GM19467 (cell line): ENCODE measurements around the gene RNF186.
"Not testable (repeated sequence)": the region's sequence is repeated elsewhere in the genome, so short reads cannot be mapped to it uniquely, and the experiment has no call there.

ENCODE experiments used
- ATAC-seq: cut with Tn5 transposase; IDR thresholded peaks from one replicate; pipeline ENCODE4 v1.9.1; 2021; ENCODE audit warnings: mild to moderate bottlenecking, moderate library complexity; ENCODE audit not compliant: unreplicated experiment

The RNF186 gene, protein sequence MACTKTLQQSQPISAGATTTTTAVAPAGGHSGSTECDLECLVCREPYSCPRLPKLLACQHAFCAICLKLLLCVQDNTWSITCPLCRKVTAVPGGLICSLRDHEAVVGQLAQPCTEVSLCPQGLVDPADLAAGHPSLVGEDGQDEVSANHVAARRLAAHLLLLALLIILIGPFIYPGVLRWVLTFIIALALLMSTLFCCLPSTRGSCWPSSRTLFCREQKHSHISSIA

DNA sequence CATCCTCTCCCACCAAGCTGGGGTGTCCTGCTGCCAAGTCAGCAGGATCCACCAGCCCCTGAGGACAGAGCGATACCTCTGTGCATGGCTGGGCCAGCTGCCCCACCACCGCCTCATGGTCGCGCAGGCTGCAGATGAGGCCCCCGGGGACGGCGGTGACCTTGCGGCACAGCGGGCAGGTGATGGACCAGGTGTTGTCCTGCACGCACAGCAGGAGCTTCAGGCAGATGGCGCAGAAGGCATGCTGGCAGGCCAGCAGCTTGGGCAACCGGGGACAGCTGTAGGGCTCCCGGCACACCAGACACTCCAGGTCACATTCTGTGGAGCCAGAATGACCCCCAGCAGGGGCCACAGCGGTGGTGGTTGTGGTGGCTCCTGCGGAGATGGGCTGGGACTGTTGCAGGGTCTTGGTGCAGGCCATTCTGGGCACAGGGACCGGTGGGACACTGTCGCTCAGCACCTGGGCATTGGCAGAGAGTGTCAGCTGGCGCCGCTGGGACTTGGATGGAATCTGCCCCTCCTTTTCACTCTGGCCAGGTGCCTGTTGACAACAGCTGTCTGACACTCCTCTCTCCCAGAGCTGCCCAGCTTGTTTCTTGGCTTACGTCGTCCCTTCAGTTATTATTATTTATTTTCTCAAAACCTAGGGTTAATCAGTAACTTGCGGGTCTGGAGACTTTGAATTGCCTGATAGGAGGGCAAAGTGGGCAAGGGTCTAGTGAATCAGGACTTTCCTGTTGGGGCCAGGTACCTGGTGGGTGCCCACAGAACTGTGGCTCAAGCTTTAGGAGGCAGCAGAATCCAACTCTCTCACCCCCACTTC, at the start of gene RNF186:
Gene RNF186 (minus strand): TSS at position 603 of the 823 bp plus-strand sequence. CDS start 182 bp downstream, at position 421.
- ATAC-seq, result no peak

DNA sequence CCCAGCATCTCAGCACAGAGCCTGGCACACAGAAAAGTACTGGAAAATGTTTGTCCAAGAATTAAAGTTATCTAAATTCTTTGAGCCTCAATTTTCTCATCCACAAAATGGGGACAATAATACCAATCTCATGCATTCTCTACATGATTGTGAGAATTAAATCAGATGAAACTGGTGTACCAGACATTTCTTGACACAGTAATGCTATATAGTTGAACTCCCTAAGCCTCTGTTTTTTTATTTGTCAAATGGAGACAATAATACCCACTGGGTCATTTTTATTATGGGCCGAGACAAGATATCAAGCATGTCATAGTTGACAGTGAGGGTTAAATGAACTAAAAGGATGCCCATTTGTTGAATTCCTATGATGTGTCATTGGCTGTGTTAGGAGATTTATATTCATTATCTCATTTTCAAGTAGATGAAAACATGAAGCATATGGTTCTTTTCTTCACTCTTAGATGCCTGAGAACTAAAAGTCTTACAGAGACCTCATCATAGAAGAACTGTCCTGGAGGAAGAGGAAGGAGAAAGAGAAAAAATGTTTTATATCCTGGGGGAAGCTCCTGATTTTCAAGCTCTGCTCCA, 49.6 kb upstream of the RNF186 start:
- no peak for ATAC-seq

DNA sequence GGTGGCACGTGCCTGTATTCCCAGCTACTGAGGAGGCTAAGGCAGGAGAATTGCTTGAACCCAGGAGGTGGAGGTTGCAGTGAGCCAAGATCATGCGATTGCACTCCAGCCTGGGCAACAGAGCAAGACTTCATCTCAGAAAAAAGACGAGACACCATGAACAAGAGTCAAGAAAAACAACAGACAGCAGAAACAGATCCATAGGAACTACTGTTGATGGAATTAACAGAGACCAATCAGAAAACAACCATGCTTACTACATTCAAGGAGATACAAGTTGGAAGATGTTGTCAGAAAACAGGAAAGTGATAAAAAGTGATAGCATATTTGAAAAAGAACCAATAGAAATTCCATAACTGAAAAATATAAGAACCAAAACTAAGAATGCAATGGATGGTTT, 47.9 kb upstream of the RNF186 start:
- no peak for ATAC-seq

DNA sequence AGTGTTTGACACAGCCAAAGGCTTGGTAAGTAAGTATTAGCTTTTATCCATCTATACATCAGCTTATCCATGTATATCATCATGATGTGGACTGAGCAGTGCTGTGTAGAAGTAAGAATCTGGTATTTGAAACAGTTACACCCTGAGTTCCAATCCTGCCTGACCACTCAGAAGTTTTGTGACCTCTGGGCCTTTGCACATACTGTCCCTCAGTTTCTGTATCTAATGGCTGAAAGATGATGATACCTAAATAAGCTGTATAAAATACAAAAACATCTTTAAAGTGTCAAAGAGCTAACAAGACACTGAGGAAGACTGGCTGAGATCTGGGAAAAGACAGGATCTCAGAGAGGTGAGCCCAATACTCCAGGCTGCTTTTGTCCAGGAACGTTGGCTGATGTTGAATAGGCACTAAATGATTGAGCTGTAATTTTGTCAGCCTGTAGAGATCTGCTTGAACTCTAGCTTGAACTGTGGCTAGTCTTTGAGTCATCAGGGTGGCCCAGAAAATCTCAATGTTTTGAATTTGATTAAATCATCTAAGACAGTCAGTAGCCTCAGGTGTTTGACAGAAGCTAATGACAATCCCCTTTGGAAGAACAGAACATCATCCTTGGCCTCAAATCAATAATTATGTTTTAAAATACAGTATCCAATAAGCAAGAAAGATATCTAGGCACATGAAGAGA, 46.9 kb upstream of the RNF186 start:
- no peak for ATAC-seq

DNA sequence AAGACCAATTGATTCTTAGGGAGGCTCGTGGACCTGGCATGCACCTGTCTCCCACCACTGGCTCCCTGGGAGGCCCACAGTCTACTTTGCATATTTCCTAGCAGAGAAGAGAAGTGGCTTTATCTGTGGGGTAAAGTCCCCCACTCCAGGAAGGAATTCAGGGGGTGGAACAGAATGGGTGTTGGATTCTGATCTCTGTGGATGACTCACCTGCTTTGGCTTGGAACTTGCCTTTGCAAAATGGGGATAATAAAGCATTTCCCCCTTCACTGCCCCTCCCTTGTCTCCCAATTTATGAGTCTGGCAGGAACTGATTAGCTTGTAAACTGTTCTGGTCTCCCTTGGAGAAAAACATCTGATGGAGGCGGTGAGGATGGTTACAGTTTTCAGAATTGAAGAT, 46.0 kb upstream of the RNF186 start:
- no peak for ATAC-seq

DNA sequence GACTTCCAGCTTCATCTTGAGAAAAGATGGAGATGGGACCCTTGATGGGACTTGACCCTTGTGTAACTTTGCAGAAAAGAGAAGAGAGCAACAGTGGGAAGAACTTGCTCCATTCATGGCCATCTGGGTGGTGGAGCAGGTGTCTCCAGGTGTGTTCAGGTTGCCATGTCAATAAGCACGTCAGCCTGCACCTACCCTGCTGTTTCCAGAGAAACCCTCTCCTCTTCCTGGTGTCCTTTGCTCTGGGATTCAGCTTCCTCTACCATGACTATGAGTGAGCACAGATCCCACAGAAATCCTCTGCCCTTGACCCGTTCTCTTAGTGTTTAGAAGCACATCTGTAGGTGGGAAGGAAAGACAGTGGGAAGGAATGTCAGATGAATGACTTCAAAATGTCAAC, 45.3 kb upstream of the RNF186 start:
- no peak for ATAC-seq

DNA sequence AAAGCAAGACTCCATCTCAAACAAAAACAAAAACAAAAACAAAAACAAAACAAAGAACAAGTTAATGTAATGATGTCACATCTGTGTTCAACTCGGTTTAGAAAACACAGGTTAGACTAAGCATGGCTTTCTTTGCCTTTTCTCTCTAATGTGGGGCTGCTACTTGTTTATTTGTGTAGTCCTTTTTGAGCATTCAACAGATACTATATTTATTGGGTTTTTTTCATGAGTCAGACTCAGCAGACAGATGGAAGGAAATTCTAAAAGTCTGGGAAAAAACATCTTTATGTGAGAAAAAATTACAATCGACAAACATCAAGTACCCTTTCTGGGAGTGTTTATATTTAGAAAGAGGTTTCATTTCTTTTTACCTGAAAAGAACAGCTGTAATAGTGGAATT, 44.8 kb upstream of the RNF186 start:
- no peak for ATAC-seq

DNA sequence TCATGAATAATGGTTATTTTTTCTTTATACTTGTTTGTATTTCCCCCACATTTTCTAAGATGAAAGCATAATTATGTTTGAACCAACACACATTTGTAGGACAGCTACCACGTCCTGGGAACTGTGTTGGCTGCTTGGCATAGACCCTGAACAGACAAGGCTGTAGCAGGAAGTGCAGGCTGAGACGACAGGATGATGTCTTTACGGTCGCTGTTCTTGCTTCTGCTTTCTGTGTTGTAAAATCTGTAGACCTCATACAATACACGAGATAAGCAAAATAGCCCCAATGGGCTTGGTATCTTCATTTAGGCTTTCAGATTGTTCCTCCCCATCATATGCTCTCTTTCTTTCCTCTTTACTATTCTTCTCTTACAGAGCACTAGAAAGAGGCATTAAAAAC, 43.8 kb upstream of the RNF186 start:
- ATAC-seq, result no peak

DNA sequence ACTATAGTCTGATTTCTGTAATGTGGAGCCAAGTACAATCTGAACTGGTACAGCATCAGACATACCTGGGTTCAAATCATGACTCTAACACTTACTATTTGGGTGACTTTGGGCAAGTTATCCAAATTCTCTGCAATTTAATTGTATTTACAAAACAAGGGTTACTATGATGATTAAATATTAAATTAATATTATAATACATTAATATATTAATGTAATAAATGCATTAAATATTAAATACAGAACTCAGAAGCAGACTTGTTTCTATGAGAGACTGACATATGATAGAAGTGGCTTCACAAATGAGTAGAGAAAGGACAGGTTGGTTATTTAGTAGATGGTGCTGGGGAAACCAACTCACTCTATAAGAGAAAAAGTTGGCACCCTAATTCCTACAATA, 39.8 kb upstream of the RNF186 start:
- no peak for ATAC-seq

DNA sequence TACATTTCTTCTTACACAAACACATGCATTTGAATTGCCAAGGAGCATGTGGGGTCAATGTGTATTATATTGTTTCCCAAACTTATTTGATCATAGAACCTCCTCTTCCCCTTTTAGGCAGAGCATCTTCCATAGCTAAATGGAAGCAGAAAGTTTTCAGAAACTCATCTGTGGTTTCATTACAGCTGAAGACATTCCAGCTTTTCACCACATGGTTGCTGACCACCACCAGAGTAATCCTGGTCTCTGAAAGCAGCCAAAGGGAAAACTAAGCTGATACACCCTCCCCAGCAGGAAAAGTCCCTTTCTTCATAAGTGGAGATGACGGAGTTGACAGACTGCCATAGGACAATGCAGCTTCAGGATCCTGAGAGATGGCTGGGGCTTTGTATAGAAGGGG, 37.0 kb upstream of the RNF186 start:
- ATAC-seq, result no peak

DNA sequence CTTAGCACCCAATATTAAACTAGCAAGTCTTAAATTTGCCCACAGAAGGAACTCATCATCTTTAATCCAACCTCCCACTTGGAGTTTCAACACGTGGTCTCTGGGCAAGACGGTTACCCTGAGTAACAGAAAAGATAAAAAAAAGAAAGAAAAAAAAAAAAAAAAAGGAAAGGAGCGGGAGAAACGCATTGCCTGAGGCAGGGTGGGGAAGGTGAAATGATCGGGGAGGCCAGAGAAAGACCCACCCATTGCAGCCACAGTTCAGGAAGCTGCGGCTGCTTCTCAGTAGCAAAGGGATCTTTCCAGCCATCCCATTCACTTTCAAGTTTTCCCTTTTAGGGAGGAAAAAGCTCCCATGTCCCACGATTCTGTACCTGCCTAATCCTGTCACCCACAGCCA, 35.1 kb upstream of the RNF186 start:
- no peak for ATAC-seq

DNA sequence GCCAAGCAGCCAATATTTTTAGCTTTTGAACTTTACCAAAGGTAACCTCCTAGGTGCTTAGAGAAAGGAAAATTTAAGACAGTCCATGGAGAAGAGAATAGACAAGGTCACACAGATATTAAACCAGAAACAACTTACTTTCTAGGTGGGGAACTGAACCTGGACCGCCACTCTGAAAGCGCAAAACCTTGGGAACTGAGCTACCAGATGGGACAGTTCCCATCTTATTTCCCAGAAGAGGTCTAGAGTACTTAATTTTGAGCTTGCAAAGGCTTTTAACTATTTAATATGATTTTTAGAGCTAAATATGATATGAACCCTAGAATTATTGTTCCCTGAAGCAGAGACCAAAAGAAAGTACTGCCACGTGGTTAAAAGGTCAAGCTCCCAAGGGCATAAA, 34.2 kb upstream of the RNF186 start:
- not testable (repeated sequence) for ATAC-seq

DNA sequence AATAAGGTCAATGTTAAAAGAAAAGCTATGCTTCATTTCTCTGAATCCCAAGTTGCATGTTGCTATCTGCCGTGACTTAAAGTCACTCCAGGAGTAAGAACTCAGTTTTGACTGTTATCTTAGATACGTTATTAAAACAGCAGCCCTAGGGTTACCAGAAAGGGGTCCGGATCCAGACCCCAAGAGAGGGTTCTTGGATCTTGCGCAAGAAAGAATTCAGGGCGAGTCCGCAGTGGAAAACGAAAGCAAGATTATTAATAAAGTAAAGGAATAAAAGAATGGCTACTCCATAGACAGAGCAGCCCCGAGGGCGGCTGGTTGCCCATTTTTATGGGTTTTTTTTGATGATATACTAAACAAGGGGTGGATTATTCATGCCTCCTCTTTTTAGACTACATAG, 32.3 kb upstream of the RNF186 start:
- ATAC-seq, result not testable (repeated sequence)

DNA sequence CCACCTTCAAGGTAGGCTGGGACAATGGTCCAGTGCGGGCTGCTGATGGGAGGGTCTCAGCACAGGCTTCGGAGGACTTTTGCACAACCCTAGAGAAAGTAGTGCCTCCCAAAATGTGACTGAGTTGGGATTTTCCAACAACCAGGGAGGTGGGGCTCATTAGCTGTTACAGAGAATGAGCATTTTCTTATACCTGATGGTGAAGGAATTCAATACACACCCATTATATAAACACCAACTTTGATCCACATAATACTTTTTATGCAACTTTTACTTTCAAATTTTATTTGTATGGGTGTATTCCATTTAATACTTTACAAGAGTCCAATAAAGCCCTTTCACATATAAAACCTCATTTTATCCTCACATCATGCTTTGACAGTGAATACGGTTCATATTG, 31.3 kb upstream of the RNF186 start:
- no peak for ATAC-seq

DNA sequence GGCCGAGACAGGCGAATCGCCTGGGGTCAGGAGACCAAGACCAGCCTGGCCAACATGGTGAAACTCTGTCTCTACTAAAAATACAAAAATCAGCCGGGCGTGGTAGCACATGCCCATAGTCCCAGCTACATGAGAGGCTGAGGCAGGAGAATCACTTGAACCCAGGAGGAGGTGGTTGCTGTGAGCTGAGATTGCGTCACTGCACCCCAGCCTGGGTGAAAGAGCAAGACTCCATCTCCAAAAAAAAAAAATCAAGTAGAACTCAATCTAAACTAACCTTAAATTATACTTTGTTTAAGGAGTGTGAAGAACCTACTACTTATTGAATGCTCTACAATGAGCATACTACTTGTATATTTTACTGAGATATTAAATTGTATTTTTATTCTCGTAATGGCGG, 30.5 kb upstream of the RNF186 start:
- ATAC-seq, result no peak

DNA sequence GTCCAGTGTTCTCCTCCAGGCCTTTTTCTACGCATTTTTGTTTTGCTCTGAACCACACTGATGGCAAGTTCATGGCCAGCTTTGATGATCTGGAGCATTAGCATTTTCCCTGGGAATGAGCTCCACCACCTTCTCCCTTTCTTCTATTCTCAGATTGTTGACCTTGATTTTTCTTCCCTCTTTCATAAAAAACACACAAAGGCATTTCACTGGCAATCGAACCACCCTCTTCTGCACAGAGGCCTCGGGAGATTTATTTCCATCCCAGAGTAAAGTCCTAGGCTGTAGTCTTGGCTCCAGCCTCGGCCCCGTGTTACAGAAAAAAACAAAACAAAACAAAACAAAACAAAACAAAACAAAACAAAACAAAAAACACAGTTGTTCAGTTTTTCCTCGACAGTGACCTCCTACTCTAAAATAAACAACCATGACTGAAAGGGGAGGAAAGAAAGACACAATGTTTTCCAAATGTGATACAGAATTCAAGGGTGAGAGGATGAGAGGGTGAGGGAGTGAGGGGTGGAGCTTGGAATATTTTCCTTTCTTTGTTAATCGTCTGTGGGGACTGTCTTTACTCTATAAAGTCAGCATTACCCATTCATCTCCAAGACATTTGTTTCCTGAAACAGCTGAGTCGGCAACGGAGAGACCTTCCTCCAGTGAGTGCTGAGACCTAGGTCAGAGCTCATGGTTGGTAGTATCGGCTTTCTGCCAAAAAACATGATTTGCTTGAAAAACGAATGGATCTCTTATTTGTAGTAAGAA, 29.8 kb upstream of the RNF186 start:
- no peak for ATAC-seq

DNA sequence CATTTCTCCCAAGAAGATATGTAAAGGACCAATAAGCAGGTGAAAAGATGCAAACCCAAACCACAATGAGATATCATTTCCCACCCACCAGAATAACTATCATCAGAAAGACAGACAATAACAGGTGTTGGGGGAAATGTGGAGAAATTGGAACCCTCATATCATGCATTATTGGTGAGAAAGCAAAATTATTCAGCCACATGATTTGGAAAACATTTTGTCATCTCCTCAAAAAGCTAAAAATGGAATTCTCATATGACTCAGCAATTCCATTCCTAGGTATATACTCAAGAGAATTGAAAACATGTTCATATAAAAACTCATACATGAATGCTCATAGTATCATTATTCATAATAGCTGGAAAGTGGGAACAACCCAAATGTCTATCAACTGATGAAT, 25.1 kb upstream of the RNF186 start:
- no peak for ATAC-seq

DNA sequence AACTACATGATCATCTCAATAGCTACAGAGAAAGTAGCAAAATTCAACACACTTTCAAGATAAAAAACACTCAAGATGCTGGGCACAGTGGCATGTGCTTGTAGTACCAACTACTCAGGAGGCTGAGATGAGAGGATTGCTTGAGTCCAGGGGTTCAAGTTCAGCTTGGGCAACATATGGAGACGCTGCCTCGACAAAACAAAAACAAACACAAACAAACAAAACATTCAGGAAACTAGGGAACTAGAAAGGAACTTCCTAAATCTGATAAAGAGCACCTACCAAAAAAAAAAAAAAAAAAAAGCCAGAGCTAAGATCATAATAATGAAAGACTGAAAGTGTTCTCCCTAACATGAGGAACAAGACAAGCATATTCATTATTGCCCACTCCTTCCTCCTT, 22.8 kb upstream of the RNF186 start:
- ATAC-seq, result no peak

DNA sequence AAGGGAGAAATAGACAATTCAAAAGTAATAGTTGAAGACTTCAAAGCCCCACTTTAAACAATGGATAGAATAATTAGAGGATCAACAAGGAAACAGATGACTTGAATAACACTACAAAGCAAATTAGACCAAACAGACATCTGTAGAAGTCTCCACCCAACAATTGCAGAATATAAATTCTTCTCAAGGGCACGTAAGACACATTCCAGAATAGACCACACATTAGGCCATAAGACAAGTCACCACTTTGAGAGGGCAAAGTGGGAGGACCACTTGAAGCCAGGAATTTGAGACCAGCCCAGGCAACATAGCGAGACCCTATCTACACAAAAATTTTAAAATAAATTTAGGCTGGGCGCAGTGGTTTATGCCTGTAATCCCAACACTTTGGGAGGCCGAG, 20.5 kb upstream of the RNF186 start:
- ATAC-seq, result no peak

DNA sequence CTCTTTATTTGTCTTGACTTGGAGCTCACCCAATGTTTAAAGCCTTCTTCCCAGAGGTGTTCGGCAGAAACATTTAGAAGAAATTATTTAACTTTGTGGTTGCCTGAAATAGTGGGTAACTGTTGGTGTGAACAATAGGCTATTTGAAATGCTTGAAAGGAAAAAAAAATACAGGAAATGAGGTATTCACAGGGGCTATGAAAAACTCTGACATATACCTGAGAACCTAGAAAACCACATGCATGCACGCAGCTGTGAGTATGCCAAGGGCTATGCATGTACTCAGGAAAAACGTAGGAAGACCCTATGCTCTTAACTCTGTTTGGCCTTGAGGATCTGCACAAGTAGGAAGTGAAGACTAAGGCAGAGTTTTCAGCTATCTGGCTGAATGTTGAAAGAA, 16.4 kb upstream of the RNF186 start:
- ATAC-seq, result no peak

DNA sequence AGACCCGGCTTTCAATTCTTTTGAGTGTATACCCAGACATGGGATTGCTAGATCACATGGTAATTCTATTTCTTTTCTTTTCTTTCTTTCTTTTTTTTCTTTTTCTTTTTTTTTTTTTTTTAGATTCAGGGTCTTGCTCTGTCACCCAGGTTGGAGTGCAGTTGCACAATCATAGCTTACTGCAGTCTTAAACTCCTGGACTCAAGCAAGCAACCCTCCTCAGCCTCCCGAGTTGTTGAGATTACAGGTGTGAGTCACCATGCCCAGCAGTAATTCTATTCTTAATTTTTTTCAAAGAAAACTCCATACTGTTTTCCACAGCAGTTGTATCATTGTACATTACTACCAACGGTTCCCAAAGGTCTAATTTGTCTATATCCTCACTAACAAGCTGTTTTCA, 13.5 kb upstream of the RNF186 start:
- ATAC-seq, result no peak
